GM04503 (cell line): ENCODE measurements around the gene PDE4D.

Source experiments
- DNase-seq: peaks from one replicate; pipeline ENCODE4 v3.0.0-alpha.2; 2012; ENCODE audit warnings: low read depth

The PDE4D gene

GRCh38 chr5:59893429-59894227 is at the start of gene PDE4D:
Gene PDE4D, minus strand, starts transcription at chr5:59893726.
- DNase-seq, result no peak

- DNase-seq, result no peak
These were observed 44.1 kb upstream of the PDE4D start for GRCh38 chr5:59937633-59938032.

DNA sequence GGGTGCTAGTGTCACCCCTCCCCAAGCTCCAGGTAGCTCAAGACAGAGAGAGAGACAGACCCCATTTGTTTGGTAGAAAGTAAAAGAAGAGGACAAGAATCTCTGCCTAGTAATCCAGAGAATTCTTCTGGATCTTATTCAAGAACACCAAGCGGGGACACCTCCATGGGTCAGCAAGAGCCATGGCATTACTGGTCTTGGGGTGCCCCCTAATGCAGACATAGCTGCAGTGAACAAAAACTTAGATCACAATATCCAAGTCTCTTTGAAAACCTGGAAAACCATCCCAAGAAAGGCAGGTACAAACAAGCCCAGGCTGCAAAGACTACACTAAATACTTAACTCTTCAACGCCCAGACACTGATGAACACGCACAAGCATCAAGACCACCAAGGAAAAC is 29.9 kb upstream of the PDE4D start:
- no peak for DNase-seq

GRCh38 chr5:59922220-59922619 is 28.7 kb upstream of the PDE4D start:
- DNase-seq, result no peak

- DNase-seq, result no peak
These were observed 28.3 kb upstream of the PDE4D start for GRCh38 chr5:59921816-59922215.

- no peak for DNase-seq
These were observed 26.0 kb upstream of the PDE4D start for GRCh38 chr5:59919484-59919883.

DNA sequence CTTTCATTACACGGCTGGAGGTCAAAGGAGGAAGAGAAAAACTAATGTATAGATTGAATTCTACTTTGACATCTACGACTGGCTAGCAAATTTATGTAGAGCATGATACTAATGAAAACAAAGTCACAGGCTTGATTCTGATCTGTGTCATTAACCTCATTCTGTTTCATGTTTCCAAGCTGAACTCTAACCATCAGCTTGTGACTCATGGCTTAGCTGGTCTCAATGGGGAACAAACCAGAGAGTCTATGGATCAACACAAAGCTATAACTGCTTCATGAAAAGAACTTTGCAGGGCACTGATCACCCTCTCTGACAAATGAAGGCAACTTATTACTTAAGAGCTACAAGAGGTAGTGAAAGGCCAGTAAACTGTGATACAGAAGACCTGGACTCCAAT is 23.6 kb upstream of the PDE4D start:
- no peak for DNase-seq

- DNase-seq, result no peak
These were observed 11.7 kb upstream of the PDE4D start for GRCh38 chr5:59905188-59905587.

DNA sequence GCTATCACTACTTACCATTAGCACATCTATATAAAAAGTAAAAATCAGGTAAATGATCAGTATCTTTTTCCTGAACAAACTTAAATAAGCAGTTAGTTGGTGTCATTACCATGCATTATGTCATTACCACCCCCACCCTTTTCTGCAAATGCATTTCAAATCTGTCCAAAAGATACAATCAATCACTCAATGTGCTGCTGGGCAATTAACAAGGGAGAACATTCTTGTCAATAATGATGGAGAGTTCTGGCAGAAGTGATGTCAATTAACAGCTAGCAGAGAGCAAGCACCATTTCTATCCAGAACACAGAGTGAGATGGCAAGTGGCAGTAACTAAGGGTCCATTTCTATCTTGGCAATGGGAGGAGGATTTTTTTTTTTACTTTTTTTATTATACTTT is 3.5 kb upstream of the PDE4D start:
- DNase-seq, result no peak

DNA sequence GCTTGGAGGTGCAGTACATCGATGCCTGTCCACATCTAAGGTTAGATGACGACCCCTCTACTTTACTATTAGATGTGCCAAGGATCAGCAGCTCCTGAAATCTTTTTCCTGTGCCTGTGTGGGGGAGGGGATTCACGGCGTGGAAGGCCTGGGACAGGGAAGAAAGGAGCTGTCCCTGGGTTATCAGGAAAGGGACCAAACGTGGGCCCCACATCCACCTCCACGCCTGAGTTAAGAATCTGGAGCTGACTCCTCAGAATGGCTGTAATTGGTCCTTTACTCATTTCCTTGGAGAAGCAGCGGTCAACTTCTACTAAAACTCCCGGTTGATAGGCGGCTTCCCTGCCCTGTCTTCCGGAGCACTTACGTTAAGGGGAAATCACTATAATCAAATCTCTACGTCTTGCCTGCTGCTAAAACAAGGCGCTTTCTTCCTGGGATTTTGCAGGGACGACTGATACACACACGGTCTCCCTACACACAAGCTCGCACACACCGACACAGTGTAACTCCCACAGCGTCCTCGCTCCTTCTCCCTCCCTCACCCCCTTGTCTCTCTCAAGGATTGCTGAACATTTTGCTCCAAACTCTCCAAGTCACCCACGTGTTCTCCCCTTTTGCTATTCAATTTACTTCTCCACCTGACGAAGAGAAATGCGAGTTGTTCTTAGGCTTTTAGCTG is 1.4 kb downstream of the PDE4D start:
- no peak for DNase-seq

DNA sequence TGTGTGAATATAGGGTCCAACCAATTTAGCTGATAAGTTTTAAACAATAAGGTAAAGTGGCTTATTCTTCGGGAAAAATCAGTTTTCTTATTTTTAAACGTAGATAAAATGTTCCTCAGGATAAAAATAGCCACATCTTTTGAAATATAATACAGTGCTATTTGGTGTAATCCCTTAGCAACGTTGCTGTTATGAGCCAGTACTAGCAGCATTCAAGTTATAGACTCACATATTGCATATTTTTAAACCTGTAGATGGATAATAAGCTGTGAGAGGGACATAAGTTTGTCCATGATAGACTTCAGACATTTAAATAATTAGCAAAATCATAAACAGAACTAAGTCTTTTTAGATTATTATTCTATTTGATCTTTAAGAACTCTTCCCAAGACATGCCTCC is 6.3 kb downstream of the PDE4D start:
- DNase-seq, result no peak

- DNase-seq, result no peak
These were observed 18.9 kb downstream of the PDE4D start for GRCh38 chr5:59874675-59875074.

DNA sequence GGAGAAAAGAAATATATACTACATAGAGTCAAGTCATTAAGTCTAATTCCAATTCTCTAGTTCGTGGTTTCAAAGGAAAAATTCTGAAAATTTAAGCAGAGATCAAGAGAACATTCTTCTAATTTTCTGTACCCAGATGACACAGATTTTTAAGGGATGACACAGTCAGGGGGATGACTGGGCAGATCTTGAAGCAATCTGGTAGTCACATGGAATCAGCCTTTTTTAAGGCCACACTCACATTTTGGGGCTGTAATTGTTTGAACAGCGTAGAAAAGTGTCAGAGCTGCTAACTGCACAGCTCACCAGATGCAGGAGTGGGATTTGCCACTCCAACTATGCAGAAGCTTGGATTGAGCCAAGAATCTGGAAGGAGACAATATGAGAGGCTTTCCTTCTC is 20.4 kb downstream of the PDE4D start:
- DNase-seq, result peak; percentile 82

DNA sequence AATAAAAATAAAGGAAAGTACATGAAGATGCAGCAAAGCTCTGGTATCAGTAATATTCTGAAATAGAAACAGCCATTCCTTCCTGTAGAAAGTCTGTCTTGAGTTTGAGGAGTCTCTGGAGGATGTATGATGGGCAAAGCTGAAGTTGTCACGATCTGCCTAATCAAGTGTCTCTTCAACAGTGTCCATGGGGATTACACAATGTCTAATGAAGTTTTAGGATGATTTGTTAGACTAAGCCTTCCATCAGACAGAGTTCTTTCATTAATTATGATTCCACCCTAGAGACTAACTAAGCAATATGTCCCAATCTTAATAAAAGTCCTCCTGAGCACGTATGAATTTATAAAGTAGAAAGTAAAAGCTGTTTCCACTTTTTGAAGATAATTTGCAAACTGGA is 26.9 kb downstream of the PDE4D start:
- no peak for DNase-seq

GRCh38 chr5:59864718-59865117 is 28.8 kb downstream of the PDE4D start:
- no peak for DNase-seq

- DNase-seq, result no peak
These were observed 29.7 kb downstream of the PDE4D start for GRCh38 chr5:59863777-59864176.

- no peak for DNase-seq
These were observed 37.2 kb downstream of the PDE4D start for GRCh38 chr5:59856358-59856757.

DNA sequence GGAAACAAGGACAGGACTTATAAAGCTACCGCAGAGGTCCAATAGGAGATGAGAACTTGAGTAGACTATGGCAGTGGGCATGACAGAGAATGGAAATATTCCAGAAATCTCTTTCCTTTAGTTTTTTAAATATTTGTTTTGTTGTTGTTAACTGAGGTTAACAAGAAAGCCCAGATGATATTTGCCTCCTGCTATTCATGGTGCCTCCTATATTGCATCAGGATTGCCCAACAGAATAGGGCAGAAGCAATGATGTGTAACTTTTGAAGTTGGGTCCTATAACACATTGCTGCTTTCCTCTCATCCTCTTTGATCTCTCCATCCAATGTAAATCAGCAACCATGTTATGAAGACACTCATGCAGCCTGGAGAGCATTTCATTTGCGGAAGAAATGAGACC is 42.8 kb downstream of the PDE4D start:
- DNase-seq, result no peak

DNA sequence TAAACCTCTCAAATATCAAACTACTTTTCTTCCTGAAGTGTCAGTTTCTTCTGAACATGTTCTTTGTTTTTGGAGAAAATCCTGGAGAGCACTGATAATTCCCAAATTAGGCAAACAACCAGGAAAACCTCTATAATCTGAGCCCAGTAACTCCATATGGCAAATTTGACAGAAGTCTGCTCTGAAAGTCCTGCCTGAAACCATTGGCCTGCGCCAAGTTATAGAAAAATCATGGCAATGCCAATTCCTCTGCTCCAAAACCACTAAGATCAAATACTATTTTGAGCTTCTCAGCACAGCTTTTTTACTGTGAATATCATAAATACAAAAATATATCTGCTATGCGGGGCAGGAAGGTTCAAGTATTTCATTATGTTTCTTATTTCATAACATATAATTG is 45.9 kb downstream of the PDE4D start:
- DNase-seq, result no peak

DNA sequence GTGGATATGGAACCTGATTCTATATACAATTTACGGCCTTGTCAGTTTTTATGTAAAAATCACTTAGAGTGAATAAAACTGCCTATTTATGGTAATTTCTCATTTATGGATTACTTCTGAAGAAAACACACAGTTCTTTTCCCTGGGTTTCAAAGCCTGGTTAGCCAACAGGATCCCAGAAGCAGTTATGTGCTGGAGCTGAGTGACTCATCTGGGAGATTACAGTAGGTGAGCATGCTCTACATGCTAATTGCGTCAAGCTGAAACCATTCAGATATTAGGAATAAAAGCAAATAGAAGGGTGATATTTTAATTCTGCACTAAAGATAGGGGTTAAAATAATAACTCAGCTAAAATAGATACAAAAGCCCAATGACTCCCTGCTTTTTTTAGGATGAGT is 47.8 kb downstream of the PDE4D start:
- no peak for DNase-seq

DNA sequence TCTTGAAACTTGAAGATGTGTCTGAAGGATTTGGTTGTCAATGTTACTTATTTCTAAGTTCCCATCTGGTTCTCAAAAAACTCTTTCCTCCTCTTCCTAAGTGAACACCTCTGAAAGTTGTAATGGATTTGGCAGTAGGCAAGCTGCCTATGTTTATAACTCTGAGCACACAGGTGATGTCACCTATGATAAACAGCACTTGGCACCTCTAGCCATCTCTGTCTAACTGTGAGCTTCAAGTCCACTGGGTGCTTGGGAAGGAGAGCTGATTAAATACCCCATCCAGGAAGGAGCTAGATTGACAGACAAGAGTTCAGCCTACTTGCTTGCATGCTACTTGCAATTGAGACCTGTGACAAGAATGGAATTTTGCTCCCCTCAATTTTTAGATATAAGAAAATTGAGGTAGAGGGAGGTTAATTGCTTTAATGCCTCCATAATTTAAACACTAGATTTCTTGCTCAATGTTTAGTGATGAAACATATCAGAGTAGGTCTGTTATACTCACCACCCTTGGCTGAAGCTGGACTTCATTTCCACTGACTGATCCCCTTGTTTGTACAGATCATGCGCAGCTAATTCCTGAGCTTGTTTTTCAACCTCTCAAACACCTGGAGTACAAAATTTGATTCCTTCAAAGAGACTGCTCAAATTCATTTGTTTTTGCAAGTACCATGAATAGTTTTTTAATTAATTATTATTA is 49.9 kb downstream of the PDE4D start:
- no peak for DNase-seq

GRCh38 chr5:59842999-59843398 is 50.5 kb downstream of the PDE4D start:
- no peak for DNase-seq

DNA sequence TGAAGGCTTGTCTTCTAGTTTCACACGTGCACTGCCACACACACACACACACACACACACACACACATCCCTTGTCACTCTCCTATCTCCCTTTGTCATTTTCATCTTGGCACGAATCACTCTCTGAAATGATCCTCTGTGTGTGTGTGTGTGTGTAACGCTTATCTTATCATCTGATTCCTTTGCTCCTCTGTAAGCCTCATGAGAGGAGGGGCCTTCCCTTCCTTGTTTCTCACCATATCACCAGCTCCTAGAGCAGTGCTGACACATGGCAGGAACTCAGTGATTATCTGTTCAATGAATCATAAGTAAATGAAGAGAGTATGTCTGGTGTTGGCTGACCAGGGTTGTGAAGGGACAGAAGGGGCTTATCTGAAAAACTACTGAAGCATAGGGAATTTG is 53.3 kb downstream of the PDE4D start:
- no peak for DNase-seq
